CD8-positive, alpha-beta memory T cell (primary cell): ENCODE data around the gene PHKG2. TPM values are rescaled to one million over a fixed set of nuclear protein-coding genes. Genes with fewer than 3 reads are reported as not detected.

Experiments
- CTCF ChIA-PET: fragments of 350-600 bp; sonication (Branson Sonifier 250); formaldehyde crosslinking; loops from one replicate; lab custom pipeline; 2021; ENCODE audit warnings: antibody characterized with exemption; lab: Charles Lee
- POLR2A ChIA-PET: fragments of 350-600 bp; sonication (Branson Sonifier 250); formaldehyde crosslinking; loops from one replicate; lab custom pipeline; 2021; ENCODE audit warnings: antibody characterized with exemption; lab: Charles Lee
- DNase-seq, 5 donors: peaks; one replicate each; pipeline versions ENCODE4 v3.0.0 to v3.0.0-alpha.2; 2020 to 2022; ENCODE audit warnings: mixed read lengths in 1 of 5
- H3K27ac ChIP-seq: one replicate; pipeline ENCODE4 v1.7.0; 2013; ENCODE audit warnings: low read depth, mild to moderate bottlenecking, low read length, moderate library complexity
- H3K27me3 ChIP-seq: 2 replicates; pipeline ENCODE4 v1.7.0; 2013; ENCODE audit warnings: low read length, mild to moderate bottlenecking; ENCODE audit not compliant: insufficient read depth, poor library complexity, severe bottlenecking
- H3K36me3 ChIP-seq: 2 replicates; pipeline ENCODE4 v1.7.0; 2013; ENCODE audit warnings: mild to moderate bottlenecking, low read length, moderate library complexity; ENCODE audit not compliant: insufficient read depth
- H3K4me1 ChIP-seq: 2 replicates; pipeline ENCODE4 v1.7.0; 2013; ENCODE audit warnings: mild to moderate bottlenecking, low read length, moderate library complexity; ENCODE audit not compliant: insufficient read depth
- H3K4me3 ChIP-seq: 2 replicates; pipeline ENCODE4 v1.7.0; 2013; ENCODE audit warnings: mild to moderate bottlenecking, low read length
- H3K9me3 ChIP-seq: 2 replicates; pipeline ENCODE4 v1.7.0; 2013; ENCODE audit warnings: mild to moderate bottlenecking, low read length
- H3K27ac Mint-ChIP-seq, 8 donors: one replicate each; pipeline ENCODE4 v1.8.0; 2020 to 2021; ENCODE audit warnings: mixed read lengths in 8 of 8, mild to moderate bottlenecking in 6 of 8, inconsistent platforms in 3 of 8, moderate library complexity in 3 of 8
- H3K27me3 Mint-ChIP-seq, 2 donors: one replicate each; pipeline ENCODE4 v1.8.0; 2020 to 2021; ENCODE audit warnings: mixed read lengths in 2 of 2, mild to moderate bottlenecking in 1 of 2, moderate library complexity in 1 of 2
- H3K36me3 Mint-ChIP-seq, 3 donors: one replicate each; pipeline ENCODE4 v1.8.0; 2020 to 2021; ENCODE audit warnings: mixed read lengths in 3 of 3, inconsistent platforms in 1 of 3, mild to moderate bottlenecking in 1 of 3
- H3K4me1 Mint-ChIP-seq, 3 donors: one replicate each; pipeline ENCODE4 v1.8.0; 2020 to 2021; ENCODE audit warnings: mixed read lengths in 3 of 3, inconsistent platforms in 1 of 3, mild to moderate bottlenecking in 1 of 3
- H3K4me3 Mint-ChIP-seq, 7 donors: one replicate each; pipeline ENCODE4 v1.8.0; 2020 to 2021; ENCODE audit warnings: mixed read lengths in 7 of 7, mild to moderate bottlenecking in 6 of 7, moderate library complexity in 4 of 7, inconsistent platforms in 2 of 7
- H3K9me3 Mint-ChIP-seq, 5 donors: one replicate each; pipeline ENCODE4 v1.8.0; 2020 to 2022; ENCODE audit warnings: mixed read lengths in 5 of 5, mild to moderate bottlenecking in 3 of 5, moderate library complexity in 2 of 5, inconsistent platforms in 1 of 5
- polyA plus RNA-seq: library from polyadenylated mRNA; unstranded; fragments of 300-500 nt; fragmentation: Illumina TruSeq; gene quantifications from one replicate; pipeline ENCODE4 v1.2.3, GENCODE V29; 2021
- total RNA-seq, 2 experiments: library from RNA; stranded (reverse); gene quantifications; one replicate each; pipeline ENCODE4 v1.2.3, GENCODE V29; 2021

Gene PHKG2
- total and polyA plus RNA-seq, 3 experiments from 2014 or later, result 31.8 to 47.0 (median 32.2) TPM

DNA sequence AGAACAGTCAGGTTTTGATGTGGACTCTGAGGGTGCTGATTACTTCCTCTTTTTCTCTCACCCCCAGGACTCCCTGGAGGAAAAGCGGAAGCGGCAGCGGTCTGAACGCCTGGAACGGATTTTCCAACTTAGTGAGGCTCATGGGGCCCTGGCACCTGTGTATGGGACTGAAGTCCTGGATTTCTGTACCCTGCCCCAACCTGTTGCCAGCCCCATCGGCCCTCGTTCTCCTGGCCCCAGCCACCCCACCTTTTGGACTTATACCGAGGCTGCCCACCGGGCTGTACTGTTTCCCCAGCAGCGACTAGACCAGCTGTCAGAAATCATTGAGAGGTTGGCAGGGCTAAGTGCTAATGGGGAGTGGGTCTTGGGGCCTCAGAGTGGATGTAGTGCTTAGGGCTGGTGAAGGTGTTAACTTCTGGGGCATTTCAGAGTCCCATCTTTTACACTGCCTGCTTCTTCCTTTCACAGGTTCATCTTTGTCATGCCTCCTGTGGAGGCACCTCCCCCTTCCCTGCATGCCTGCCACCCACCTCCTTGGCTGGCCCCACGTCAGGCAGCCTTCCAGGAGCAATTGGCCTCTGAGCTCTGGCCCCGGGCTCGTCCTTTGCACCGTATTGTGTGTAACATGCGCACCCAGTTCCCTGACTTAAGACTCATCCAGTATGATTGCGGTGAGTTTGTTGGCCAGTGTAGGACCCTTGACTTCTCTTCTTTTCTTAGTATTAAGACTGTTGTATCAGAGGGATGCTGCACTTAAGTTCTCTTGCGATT lies 19.1 kb upstream of the PHKG2 start:
- Mint-ChIP-seq H3K4me1 (peaks cover 4 to 8% (median 6%) of the 10 kb centered on the region in 3 donors), H3K4me3 (no peak overlapping the region), H3K36me3 (peaks cover 7 to 78% (median 24%) of the 10 kb centered on the region in 3 donors), H3K27me3 (no peaks in the 10 kb centered on the region), H3K9me3 (no peaks in the 10 kb centered on the region), H3K27ac (peak overlapping the region in 3 of 8 donors; percentile 11 to 85 (median 59))
- CTCF ChIA-PET, result no interaction called here
- H3K9me3 ChIP-seq, result no peaks in the 10 kb centered on the region
- POLR2A ChIA-PET, result no interaction called here
- no peak overlapping the region for H3K27ac ChIP-seq
- peaks cover 51% of the 10 kb centered on the region for H3K36me3 ChIP-seq
- no peak overlapping the region for H3K4me3 ChIP-seq
- H3K4me1 ChIP-seq, result no peaks in the 10 kb centered on the region
- no peak for DNase-seq
- no peaks in the 10 kb centered on the region for H3K27me3 ChIP-seq

DNA sequence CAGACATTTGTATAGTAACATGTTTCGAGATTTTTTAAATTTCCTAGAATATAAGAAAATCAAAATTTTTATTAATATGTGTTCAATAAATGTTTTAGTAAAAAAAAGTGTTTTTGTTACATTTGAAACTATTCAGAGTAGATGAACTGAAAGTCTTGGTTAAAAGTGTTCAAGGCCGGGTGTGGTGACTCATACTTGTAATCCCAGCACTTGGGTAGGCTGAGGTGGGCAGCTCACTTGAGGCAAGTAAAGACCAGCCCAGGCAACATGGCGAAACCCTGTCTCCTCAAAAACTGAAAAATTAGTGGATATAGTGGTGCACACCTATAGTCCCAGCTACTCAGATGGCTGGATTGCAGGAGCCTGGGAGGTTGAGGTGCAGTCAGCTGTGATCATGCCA lies 16.8 kb upstream of the PHKG2 start:
- ChIA-PET POLR2A (no interaction called here), CTCF (interaction anchor here (1.3 kb wide), 1 partner anchor 114 kb away, joined by 3 read pairs; no protein-coding TSS in a partner anchor)
- Histone ChIP-seq H3K9me3 (no peaks in the 10 kb centered on the region), H3K4me3 (no peak overlapping the region), H3K36me3 (peaks cover 58% of the 10 kb centered on the region), H3K27me3 (no peaks in the 10 kb centered on the region), H3K4me1 (no peaks in the 10 kb centered on the region), H3K27ac (no peak overlapping the region)
- Mint-ChIP-seq H3K36me3 (peaks cover 7 to 75% (median 19%) of the 10 kb centered on the region in 3 donors), H3K4me3 (no peak overlapping the region), H3K4me1 (peaks cover 0 to 3% (median 3%) of the 10 kb centered on the region in 3 donors), H3K27ac (peak overlapping the region in 2 of 8 donors; percentile 20 to 41), H3K27me3 (no peaks in the 10 kb centered on the region), H3K9me3 (no peaks in the 10 kb centered on the region)
- no peak for DNase-seq

DNA sequence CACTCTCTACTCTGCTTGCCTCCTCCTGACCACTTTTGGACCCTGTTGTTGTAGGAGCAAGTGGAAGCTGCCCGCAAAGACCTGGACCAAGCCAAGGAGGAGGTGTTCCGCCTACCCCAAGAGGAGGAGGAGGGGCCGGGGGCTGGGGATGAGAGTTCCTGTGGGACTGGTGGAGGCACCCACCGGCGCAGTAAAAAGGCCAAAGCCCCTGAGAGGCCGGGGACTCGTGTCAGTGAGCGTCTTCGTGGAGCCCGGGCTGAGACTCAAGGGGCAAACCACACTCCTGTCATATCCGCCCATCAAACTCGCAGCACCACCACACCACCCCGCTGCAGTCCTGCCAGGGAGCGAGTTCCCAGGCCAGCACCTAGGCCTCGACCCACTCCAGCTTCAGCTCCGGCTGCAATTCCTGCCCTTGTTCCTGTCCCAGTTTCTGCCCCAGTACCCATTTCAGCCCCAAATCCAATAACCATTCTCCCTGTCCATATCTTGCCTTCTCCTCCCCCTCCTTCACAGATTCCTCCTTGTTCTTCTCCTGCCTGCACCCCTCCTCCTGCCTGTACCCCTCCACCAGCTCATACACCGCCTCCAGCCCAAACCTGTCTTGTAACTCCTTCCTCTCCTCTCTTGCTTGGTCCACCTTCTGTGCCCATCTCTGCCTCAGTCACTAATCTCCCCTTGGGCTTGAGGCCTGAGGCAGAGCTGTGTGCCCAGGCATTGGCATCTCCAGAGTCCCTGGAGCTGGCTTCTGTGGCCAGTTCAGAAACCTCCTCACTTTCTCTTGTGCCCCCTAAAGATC lies 11.0 kb upstream of the PHKG2 start:
- Mint-ChIP-seq H3K27me3 (no peaks in the 10 kb centered on the region), H3K4me3 (no peak overlapping the region), H3K9me3 (no peaks in the 10 kb centered on the region), H3K4me1 (peaks cover 5 to 10% (median 8%) of the 10 kb centered on the region in 3 donors), H3K27ac (peak overlapping the region in 2 of 8 donors; percentile 50 to 70), H3K36me3 (peaks cover 9 to 82% (median 22%) of the 10 kb centered on the region in 3 donors)
- POLR2A ChIA-PET, result no interaction called here
- CTCF ChIA-PET, result interaction anchor here (1.3 kb wide), 1 partner anchor 11 kb away, joined by 5 read pairs; the partner anchor contains the start of gene PHKG2
- no peak for DNase-seq
- no peaks in the 10 kb centered on the region for H3K27me3 ChIP-seq
- H3K9me3 ChIP-seq, result no peaks in the 10 kb centered on the region
- peaks cover 47% of the 10 kb centered on the region for H3K36me3 ChIP-seq
- no peaks in the 10 kb centered on the region for H3K4me1 ChIP-seq
- H3K4me3 ChIP-seq, result no peak overlapping the region
- no peak overlapping the region for H3K27ac ChIP-seq

DNA sequence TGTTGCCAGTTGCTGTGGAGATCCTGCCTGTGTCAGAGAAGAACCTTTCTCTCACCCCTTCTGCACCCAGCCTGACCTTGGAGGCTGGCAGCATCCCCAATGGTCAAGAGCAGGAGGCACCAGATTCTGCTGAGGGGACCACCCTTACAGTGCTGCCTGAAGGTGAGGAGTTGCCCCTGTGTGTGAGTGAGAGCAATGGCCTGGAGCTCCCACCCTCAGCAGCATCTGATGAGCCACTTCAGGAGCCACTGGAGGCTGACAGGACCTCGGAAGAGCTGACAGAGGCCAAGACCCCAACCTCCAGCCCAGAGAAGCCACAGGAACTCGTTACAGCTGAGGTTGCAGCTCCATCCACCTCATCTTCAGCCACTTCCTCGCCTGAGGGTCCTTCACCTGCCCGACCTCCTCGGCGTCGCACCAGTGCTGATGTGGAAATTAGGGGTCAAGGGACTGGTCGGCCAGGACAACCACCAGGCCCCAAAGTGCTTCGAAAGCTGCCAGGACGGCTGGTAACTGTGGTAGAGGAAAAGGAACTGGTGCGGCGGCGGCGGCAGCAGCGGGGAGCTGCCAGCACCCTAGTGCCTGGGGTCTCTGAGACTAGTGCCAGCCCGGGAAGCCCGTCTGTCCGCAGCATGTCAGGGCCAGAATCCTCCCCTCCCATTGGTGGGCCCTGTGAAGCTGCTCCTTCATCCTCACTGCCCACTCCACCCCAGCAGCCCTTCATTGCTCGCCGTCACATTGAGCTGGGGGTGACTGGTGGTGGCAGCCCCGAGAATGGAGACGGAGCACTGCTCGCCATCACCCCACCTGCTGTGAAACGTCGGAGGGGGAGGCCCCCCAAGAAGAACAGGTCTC lies 10.2 kb upstream of the PHKG2 start:
- peaks cover 9 to 79% (median 20%) of the 10 kb centered on the region in 3 donors for H3K36me3 Mint-ChIP-seq
- Histone ChIP-seq H3K9me3 (no peaks in the 10 kb centered on the region), H3K4me3 (no peak overlapping the region), H3K36me3 (peaks cover 47% of the 10 kb centered on the region), H3K27ac (no peak overlapping the region), H3K4me1 (no peaks in the 10 kb centered on the region), H3K27me3 (no peaks in the 10 kb centered on the region)
- peak overlapping the region in 1 of 8 donors; percentile 70 for H3K27ac Mint-ChIP-seq
- no peak overlapping the region for H3K4me3 Mint-ChIP-seq
- CTCF ChIA-PET, result interaction anchor here (1.3 kb wide), 1 partner anchor 10 kb away, joined by 5 read pairs; the partner anchor contains the start of gene PHKG2
- no peaks in the 10 kb centered on the region for H3K27me3 Mint-ChIP-seq
- H3K9me3 Mint-ChIP-seq, result no peaks in the 10 kb centered on the region
- H3K4me1 Mint-ChIP-seq, result peaks cover 5 to 10% (median 8%) of the 10 kb centered on the region in 3 donors
- POLR2A ChIA-PET, result no interaction called here
- DNase-seq, result no peak

DNA sequence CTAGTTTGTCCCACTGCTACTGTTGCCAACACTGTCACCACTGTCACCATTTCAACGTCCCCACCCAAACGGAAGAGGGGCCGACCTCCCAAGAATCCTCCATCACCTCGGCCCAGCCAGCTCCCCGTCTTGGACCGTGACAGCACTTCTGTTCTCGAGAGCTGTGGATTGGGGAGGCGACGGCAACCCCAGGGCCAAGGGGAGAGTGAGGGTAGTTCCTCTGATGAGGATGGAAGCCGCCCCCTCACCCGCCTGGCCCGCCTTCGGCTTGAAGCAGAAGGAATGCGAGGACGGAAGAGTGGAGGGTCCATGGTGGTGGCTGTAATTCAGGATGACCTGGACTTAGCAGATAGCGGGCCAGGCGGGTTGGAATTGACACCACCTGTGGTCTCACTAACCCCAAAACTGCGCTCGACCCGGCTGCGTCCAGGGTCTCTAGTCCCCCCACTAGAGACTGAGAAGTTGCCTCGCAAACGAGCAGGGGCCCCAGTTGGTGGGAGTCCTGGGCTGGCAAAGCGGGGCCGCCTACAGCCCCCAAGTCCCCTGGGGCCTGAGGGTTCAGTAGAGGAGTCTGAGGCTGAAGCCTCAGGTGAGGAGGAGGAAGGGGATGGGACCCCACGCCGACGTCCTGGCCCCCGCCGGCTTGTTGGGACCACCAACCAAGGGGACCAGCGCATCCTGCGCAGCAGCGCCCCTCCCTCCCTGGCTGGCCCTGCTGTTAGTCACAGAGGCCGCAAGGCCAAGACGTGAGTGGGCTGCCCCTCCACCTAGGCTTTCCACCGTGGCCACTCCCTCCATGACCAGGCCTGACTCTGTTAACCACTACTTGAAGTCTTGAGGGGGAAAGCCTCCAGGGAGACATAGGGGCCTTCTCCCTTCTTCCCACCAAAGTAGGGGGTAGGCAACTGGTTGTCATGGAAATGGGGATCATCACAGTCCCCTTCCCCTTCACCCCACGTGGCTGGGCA lies 9.0 kb upstream of the PHKG2 start:
- Mint-ChIP-seq H3K27me3 (no peaks in the 10 kb centered on the region), H3K4me1 (peaks cover 5 to 10% (median 8%) of the 10 kb centered on the region in 3 donors), H3K27ac (peak overlapping the region in 1 of 8 donors; percentile 26), H3K36me3 (peaks cover 6 to 76% (median 16%) of the 10 kb centered on the region in 3 donors), H3K9me3 (no peaks in the 10 kb centered on the region), H3K4me3 (no peak overlapping the region)
- ChIA-PET POLR2A (no interaction called here), CTCF (no interaction called here)
- Histone ChIP-seq H3K4me1 (no peaks in the 10 kb centered on the region), H3K27ac (no peak overlapping the region), H3K36me3 (peaks cover 41% of the 10 kb centered on the region), H3K9me3 (no peaks in the 10 kb centered on the region), H3K27me3 (no peaks in the 10 kb centered on the region), H3K4me3 (no peak overlapping the region)
- DNase-seq, result peak in 1 of 5 donors; percentile 45

DNA sequence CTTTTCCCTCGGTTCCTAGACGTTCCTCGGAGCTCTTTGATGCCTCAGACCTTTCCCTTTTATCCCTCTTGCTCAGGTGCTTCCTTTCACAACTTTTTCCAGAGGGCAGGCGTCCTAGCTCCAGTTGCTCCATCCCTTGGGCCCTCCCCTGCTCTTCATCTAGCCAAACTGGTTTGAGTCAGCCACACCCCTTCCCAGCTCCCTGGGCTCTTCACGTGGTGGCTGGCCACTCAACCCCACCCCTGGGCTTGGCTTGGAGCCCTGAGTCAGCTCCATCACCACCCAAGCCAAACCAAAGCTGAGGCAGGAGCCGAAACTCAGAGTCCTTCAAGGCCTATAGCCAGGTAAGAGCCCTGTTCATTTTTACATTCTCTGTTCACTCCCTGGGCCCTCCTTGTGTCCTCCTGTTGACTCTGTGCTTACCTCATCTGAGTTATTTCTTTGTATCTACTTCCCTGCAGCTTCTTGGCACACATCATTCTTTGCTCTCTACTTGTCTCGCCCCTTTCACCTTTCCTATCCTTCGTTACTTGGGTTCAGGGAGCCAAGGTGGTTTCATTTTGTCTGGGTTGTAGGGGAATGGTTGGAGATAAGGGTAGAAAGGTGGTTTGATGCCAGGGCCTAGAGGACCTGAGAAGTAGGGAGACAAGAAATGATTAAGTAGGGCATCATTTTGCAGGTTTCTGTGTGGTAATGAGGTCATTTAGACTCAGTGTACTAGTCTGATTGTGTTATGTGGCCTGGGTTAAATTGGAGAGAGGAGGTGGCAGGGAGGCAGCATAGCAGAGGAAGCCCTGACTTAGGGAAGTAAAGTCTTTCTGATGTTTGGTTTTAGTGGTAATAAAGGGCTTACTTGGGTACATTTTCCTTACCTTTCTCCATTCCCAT lies 7.6 kb upstream of the PHKG2 start:
- Histone ChIP-seq H3K36me3 (peaks cover 33% of the 10 kb centered on the region), H3K4me3 (no peak overlapping the region), H3K27me3 (no peaks in the 10 kb centered on the region), H3K9me3 (no peaks in the 10 kb centered on the region), H3K4me1 (no peaks in the 10 kb centered on the region), H3K27ac (no peak overlapping the region)
- DNase-seq, result peak in 1 of 5 donors; percentile 16
- no peak overlapping the region for H3K4me3 Mint-ChIP-seq
- POLR2A ChIA-PET, result no interaction called here
- H3K9me3 Mint-ChIP-seq, result no peaks in the 10 kb centered on the region
- H3K27me3 Mint-ChIP-seq, result no peaks in the 10 kb centered on the region
- peak overlapping the region in 7 of 8 donors; percentile 6 to 84 (median 69) for H3K27ac Mint-ChIP-seq
- peaks cover 5 to 10% (median 8%) of the 10 kb centered on the region in 3 donors for H3K4me1 Mint-ChIP-seq
- peaks cover 6 to 74% (median 20%) of the 10 kb centered on the region in 3 donors for H3K36me3 Mint-ChIP-seq
- CTCF ChIA-PET, result no interaction called here
